ENCODE results near the gene CGB1. TPM values are rescaled to one million over a fixed set of nuclear protein-coding genes. Genes with fewer than 3 reads are reported as not detected.
A peak's percentile ranks its signal among the peaks of the same experiment; 100 is the strongest.
"Not testable (repeated sequence)": the region's sequence is repeated elsewhere in the genome, so short reads cannot be mapped to it uniquely, and the experiment has no call there.

Gene CGB1
- polyA plus RNA-seq, 2 of the 4 experiments (the other 2 are of a cell fraction): 0.13 TPM; not detected in 1

DNA sequence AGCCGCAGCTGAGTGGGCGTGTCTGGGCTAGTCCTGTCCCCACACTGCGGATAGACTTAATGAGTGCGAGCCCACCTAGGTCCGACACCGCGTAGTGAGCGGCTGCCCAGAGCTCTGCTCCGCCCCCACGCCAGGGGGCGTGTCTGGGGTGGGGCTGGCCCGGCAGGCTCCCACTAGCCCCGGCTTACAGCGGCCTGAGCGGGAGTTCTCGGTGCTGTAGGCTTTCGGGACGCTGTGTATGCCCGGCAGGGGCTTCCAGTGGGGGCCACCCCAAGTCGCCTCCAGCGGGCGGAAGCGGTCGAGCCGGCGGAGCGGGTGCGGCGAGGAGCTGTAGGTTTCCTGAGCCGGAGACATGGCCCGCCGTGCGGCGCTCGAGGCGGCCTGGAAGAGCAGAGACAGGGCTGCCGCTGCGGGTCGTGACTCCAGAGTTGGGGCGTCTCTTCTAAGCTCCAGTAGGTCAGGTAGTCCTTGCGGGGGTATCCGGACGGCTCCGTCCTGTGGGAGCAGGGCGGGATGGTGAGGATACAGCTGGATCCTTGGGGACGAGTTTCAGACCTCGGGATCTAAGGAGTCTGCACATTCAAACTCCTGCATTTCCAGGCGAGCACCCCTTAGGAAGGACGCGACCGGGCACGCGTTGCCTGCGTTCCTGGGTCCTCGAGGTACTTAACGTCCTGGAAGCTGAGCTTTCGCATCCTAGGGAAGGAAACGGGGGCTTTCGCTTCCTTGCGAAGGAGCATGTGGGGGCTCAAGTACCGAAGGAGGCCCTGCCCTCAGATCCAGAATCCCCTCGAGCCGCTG is 19.6 kb upstream of the CGB1 start (continued):
- peak; percentile 18; the same call in 1 of the 2 replicates for TF ChIP-seq GATA3 (IDR thresholded peaks at IDR 0.05; ENCODE audit: borderline replicate concordance)

DNA sequence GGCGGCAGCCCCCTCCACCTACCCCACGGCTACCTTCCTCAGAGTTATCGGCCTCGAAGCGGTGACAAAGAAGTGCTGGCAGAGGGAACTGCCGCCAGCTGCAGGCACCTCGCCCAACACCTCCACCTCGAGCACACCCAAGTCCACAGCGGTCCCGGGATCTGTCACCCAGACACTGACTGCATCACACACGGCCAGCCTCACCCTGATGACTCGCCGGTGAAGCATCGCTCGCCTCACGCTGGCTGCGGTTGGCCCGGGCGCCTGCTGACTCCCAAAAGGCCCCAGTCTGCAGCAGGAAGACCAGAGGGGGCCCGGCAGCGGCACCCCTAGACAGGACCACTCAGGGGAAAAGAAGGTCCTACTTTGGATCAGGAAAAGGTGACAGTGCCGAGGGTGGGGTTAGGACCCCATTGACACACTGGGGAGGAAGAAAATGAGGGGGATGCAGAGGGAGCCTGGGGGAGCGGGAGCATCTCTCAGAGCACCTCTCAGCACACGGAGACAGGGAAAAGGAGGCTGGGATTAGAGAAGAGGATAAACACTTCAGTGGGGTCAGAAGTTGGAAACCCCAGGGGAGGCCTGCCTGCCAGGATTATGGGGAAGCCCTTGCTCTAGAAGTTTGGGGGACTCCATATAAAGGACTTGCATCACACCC is 13.8 kb upstream of the CGB1 start:
- peak overlapping the region; percentile 43 to 85; a peak in 5 of 6 replicates for H3K27ac ChIP-seq
- H3K9me3 ChIP-seq; POLR2A ChIA-PET; H3K4me3 ChIP-seq; FAIRE-seq; H3K4me1 ChIP-seq; TF ChIP-seq FOSL2 (IDR thresholded peaks at IDR 0.05): not testable (repeated sequence)
- TF ChIP-seq, protein P1, sequence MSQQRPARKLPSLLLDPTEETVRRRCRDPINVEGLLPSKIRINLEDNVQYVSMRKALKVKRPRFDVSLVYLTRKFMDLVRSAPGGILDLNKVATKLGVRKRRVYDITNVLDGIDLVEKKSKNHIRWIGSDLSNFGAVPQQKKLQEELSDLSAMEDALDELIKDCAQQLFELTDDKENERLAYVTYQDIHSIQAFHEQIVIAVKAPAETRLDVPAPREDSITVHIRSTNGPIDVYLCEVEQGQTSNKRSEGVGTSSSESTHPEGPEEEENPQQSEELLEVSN (IDR thresholded peaks at IDR 0.05; ENCODE audit: borderline replicate concordance, low read depth): peak; percentile 71
- TF ChIP-seq JUNB (IDR thresholded peaks at IDR 0.05) (peak; percentile 31; the same call in 1 of the 2 replicates), FOSL2 (CRISPR knock-in tag; IDR thresholded peaks at IDR 0.05) (peak; percentile 73)
- TF ChIP-seq, protein P2, sequence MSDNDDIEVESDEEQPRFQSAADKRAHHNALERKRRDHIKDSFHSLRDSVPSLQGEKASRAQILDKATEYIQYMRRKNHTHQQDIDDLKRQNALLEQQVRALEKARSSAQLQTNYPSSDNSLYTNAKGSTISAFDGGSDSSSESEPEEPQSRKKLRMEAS (IDR thresholded peaks at IDR 0.05): peak; percentile 84
- TF ChIP-seq, protein P3, sequence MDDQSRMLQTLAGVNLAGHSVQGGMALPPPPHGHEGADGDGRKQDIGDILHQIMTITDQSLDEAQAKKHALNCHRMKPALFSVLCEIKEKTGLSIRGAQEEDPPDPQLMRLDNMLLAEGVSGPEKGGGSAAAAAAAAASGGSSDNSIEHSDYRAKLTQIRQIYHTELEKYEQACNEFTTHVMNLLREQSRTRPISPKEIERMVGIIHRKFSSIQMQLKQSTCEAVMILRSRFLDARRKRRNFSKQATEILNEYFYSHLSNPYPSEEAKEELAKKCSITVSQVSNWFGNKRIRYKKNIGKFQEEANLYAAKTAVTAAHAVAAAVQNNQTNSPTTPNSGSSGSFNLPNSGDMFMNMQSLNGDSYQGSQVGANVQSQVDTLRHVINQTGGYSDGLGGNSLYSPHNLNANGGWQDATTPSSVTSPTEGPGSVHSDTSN (IDR thresholded peaks at IDR 0.05): 0 out of 2 replicates have a peak, but pooled peaks have one; percentile 41
- peak overlapping the region; percentile 57 for H3K4me2 ChIP-seq
- CTCF ChIA-PET: interaction anchor here (1.7 kb wide), 1 partner anchor 57 kb away, joined by 5 read pairs; the partner anchor contains the start of genes GYS1 and RUVBL2
- ATAC-seq: peak; percentile 86 to 95
- 23% methylated on average over 23 of the region's 24 CpGs for WGBS (ENCODE audit: missing lambda C conversion rate)
- peak; percentile 69 to 79 for DNase-seq (ENCODE audit: low read depth in 1 of 2, low spot score in 1 of 2)

DNA sequence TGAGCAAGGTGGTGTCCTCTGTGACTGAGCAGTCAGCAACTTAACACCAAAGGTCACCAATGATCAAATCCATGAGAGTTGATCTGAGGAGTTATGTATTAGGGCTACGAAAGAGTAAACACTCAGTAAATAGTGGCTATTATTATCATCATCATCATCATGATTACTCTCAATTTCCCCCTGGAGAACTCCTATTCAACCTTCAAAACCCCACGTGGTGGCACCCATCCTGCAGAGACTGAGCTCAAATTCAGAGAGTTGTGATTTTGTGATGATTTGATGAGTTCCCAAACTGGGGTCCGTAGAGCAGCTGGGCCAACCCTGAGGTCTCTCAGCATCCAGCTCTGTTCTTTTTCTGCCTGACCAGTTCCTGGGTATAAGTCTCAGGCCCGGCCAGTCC is 13.1 kb upstream of the CGB1 start:
- FAIRE-seq; H3K9me3 ChIP-seq; POLR2A ChIA-PET; ATAC-seq; CTCF ChIA-PET; DNase-seq (ENCODE audit: low read depth in 1 of 2, low spot score in 1 of 2); H3K4me3 ChIP-seq; H3K4me1 ChIP-seq: not testable (repeated sequence)
- WGBS (ENCODE audit: missing lambda C conversion rate): 91% methylated on average over 3 of the region's 4 CpGs
- Histone ChIP-seq H3K4me2 (peak overlapping the region; percentile 57; the same call in 1 of the 3 replicates), H3K27ac (peak overlapping the region in 1 of 2 experiments; percentile 85; a peak in 2 of 6 replicates)

DNA sequence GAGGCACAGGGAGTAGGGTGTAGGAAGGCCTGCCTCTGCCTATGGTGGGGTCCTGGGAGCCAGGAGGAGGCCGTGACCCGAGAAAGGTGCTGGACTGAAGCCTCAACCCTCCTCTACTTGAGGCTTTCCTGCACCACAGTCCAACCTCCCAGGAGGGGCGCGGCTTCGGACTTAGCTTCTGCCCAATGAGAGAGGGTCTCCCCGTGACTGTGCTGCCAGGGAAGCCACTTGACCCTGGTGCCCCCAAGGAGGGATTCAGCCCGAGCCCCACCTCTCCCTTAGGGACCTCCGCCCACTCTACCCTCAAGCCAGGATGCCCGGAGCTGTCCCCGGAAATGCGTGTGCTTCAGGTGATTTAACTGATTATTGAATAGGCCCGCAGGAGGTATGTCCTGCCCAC is 12.3 kb upstream of the CGB1 start, which contains the start of gene CGB8:
TSS of gene CGB8 (minus strand) at position 101 of the 400 bp plus-strand sequence. CDS start 372 bp downstream, outside the sequence.
- FAIRE-seq; H3K4me1 ChIP-seq; DNase-seq (ENCODE audit: low read depth in 1 of 2, low spot score in 1 of 2); H3K4me2 ChIP-seq; H3K9me3 ChIP-seq; POLR2A ChIA-PET; H3K4me3 ChIP-seq; CTCF ChIA-PET; ATAC-seq: not testable (repeated sequence)
- whole genome bisulfite sequencing (ENCODE audit: missing lambda C conversion rate): 83% methylated on average over 12 of the region's 12 CpGs
- H3K27ac ChIP-seq: peak within 1 kb of the TSS in 1 of 2 experiments; percentile 41; a peak in 2 of 6 replicates

DNA sequence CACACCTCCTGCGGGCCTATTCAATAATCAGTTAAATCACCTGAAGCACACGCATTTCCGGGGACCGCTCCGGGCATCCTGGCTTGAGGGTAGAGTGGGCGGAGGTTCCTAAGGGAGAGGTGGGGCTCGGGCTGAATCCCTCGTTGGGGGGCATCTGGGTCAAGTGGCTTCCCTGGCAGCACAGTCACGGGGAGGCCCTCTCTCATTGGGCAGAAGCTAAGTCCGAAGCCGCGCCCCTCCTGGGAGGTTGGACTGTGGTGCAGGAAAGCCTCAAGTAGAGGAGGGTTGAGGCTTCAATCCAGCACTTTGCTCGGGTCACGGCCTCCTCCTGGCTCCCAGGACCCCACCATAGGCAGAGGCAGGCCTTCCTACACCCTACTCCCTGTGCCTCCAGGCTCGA is 6.9 kb upstream of the CGB1 start, which contains the start of gene CGB5:
TSS of gene CGB5 (plus strand) at position 301 of the 400 bp plus-strand sequence. CDS start 362 bp downstream, outside the sequence.
- H3K4me2 ChIP-seq; H3K4me3 ChIP-seq; H3K27ac ChIP-seq; FAIRE-seq; POLR2A ChIA-PET; DNase-seq (ENCODE audit: low read depth in 1 of 2, low spot score in 1 of 2); H3K9me3 ChIP-seq; CTCF ChIA-PET: not testable (repeated sequence)
- 80% methylated on average over 14 of the region's 15 CpGs for WGBS (ENCODE audit: missing lambda C conversion rate)
- ATAC-seq: 0 out of 6 replicates have a peak, but pooled peaks of 1 of the 2 experiments have one; percentile 28
- H3K4me1 ChIP-seq: peaks cover 26% of the 10 kb centered on the region

DNA sequence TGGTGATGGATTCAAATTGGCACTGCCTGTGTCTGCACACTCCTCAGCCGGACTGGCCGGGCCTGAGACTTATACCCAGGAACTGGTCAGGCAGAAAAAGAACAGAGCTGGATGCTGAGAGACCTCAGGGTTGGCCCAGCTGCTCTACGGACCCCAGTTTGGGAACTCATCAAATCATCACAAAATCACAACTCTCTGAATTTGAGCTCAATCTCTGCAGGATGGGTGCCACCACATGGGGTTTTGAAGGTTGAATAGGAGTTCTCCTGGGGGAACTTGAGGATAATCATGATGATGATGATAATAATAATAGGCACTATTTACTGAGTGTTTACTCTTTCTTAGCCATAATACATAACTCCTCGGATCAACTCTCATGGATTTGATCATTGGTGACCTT is 6.0 kb upstream of the CGB1 start:
- POLR2A ChIA-PET; FAIRE-seq; CTCF ChIA-PET; ATAC-seq; H3K9me3 ChIP-seq; DNase-seq (ENCODE audit: low read depth in 1 of 2, low spot score in 1 of 2); H3K4me3 ChIP-seq: not testable (repeated sequence)
- WGBS (ENCODE audit: missing lambda C conversion rate): 70% methylated on average over 1 of the region's 4 CpGs
- peak overlapping the region in 1 of 2 experiments; percentile 65; a peak in 3 of 6 replicates for H3K27ac ChIP-seq
- H3K4me2 ChIP-seq: peak overlapping the region; percentile 24; the same call in 1 of the 3 replicates
- H3K4me1 ChIP-seq: peaks cover 32% of the 10 kb centered on the region
